Upper lobe of left lung (tissue), 6 donors: ENCODE measurements around the gene PACSIN1. TPM values are rescaled to one million over a fixed set of nuclear protein-coding genes. Genes with fewer than 3 reads are reported as not detected.

Experiments used
- ATAC-seq, 2 donors: fragments of 200-7000 bp; cut with Tn5 transposase; one replicate each; pipeline ENCODE4 v1.9.1; 2022; ENCODE audit warnings: mild to moderate bottlenecking in 2 of 2, moderate library complexity in 2 of 2; ENCODE audit not compliant: low FRiP score in 2 of 2
- DNase-seq, 2 donors: peaks; one replicate each; pipeline ENCODE4 v3.0.0-alpha.2; 2019 to 2020
- H3K27ac ChIP-seq, 4 donors: fragments of 200-600 bp; sonication (generic); one replicate each; pipeline ENCODE4 v1.5.1; 2016 to 2019
- H3K27me3 ChIP-seq, 4 donors: fragments of 200-600 bp; sonication (generic); one replicate each; pipeline ENCODE4 v1.5.1; 2017 to 2019
- H3K36me3 ChIP-seq, 4 donors: fragments of 200-600 bp; sonication (generic); one replicate each; pipeline ENCODE4 v1.5.1; 2016 to 2019
- H3K4me1 ChIP-seq, 4 donors: fragments of 200-600 bp; sonication (generic); one replicate each; pipeline ENCODE4 v1.5.1; 2018 to 2019
- H3K4me3 ChIP-seq, 4 donors: fragments of 200-600 bp; sonication (generic); one replicate each; pipeline ENCODE4 v1.5.1; 2017 to 2019; ENCODE audit warnings: mild to moderate bottlenecking in 2 of 4, moderate library complexity in 1 of 4
- H3K9me3 ChIP-seq, 4 donors: fragments of 200-600 bp; sonication (generic); one replicate each; pipeline ENCODE4 v1.5.1; 2018 to 2019
- EP300 ChIP-seq, 4 donors: sonication (generic); formaldehyde crosslinking; IDR thresholded peaks; one replicate each; pipeline ENCODE4 v1.5.1; 2017; ENCODE audit warnings: antibody characterized with exemption in 4 of 4, control low read depth in 2 of 4
- POLR2A ChIP-seq, 4 donors: fragments of 450-650 bp; IDR thresholded peaks; one replicate each; pipeline ENCODE4 v1.5.1; 2016 to 2017; ENCODE audit warnings: antibody characterized with exemption in 4 of 4, mild to moderate bottlenecking in 2 of 4
- POLR2AphosphoS5 ChIP-seq, 2 donors: sonication (generic); formaldehyde crosslinking; IDR thresholded peaks; one replicate each; pipeline ENCODE4 v1.5.1; 2017; ENCODE audit warnings: antibody characterized with exemption in 2 of 2
- WGBS, 2 donors: methylation state at CpG; one replicate each; pipeline ENCODE4 v1.1.5; 2017 to 2018; 5-methylcytosine and 5-hydroxymethylcytosine counted together
- total RNA-seq, 6 donors: library from RNA; depleted of rRNA in 4 of 6; stranded (reverse); fragments of >200 nt in 4 of 6; gene quantifications; one replicate each; pipeline versions ENCODE4 v1.1.0 to v1.2.1, GENCODE V29; 2016 to 2021
- TF ChIP-seq, protein P1 (sequence below), 6 experiments: fragments of 450-650 bp in 4 of 6; fragments of 200-600 bp in 2 of 6; sonication (generic) in 2 of 6; IDR thresholded peaks; one replicate each; pipeline ENCODE4 v1.5.1; 2016 to 2019; ENCODE audit warnings: antibody characterized with exemption in 6 of 6
- donor health status: DM: no; HTN: no; CAD: no; lungs with moderate emphysema.
- donor health status: DM: no; HTN: yes; CAD: no; lungs with severe emphysema.

Gene PACSIN1
- total RNA-seq, 6 donors from 2014 or later = 0.06 to 3.0 (median 0.17) TPM; not detected in 3

DNA sequence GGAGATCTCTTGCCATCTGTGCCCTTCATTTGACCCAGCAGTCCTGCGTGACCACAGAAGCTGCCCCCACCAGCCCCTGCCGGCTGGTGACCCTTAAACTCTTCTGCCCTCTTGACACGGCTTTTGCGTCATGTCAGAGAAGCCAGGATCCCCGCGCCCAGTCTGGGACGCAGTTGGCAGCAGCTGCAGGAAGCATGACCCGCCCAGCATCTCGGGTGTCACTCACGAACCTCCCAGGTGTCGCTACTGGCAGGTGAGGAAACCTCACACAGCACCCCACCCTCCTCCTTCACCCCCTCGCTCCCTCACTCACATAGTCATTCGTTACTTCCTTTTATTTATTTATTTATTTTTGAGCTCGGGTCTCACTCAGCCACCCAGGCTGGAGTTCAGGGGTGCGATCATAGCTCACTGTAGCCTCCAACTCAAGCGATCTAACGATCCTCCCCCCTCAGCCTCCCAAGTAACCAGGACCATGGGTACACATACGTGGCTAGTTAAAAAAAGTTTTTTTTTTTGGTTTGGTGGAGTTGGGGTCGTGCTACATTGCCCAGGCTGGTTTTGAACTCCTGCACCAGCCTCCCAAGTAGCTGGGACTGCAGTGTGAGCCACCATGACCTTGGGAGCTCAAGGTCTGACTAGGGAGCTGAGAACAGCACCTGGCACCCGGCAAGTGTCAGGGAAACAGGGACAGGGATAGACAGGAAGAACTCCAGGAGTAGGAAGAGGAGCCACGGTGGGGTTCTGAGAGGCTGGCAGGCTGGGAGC lies 104.4 kb downstream of the PACSIN1 start:
- WGBS, 2 donors = 68 to 71% methylated on average over 21 of the region's 21 CpGs

DNA sequence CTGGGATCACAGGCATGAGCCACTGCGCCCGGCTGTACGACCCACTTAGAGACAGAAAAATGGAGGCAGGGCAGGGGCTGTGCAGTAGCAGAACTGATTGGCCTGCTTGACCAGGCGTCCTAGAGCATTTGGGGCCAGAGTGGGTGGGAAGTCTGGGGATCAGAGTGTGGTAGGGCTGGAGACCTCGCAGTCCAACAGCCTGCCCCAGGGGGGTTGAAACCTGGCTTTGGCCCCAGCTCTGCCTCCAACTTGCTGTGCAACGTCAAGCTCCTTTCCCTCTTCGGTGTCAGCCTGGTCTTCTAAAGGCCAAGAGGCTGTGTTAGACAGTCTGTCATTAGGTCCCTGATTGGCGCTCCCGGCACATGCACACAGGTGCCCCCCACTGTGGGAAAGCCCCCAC lies 105.5 kb downstream of the PACSIN1 start:
- TF ChIP-seq, protein P1, sequence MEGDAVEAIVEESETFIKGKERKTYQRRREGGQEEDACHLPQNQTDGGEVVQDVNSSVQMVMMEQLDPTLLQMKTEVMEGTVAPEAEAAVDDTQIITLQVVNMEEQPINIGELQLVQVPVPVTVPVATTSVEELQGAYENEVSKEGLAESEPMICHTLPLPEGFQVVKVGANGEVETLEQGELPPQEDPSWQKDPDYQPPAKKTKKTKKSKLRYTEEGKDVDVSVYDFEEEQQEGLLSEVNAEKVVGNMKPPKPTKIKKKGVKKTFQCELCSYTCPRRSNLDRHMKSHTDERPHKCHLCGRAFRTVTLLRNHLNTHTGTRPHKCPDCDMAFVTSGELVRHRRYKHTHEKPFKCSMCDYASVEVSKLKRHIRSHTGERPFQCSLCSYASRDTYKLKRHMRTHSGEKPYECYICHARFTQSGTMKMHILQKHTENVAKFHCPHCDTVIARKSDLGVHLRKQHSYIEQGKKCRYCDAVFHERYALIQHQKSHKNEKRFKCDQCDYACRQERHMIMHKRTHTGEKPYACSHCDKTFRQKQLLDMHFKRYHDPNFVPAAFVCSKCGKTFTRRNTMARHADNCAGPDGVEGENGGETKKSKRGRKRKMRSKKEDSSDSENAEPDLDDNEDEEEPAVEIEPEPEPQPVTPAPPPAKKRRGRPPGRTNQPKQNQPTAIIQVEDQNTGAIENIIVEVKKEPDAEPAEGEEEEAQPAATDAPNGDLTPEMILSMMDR (IDR thresholded peaks at IDR 0.05) = no peak
- TF ChIP-seq POLR2AphosphoS5 (IDR thresholded peaks at IDR 0.05) = no peak
- no peak for TF ChIP-seq POLR2A (IDR thresholded peaks at IDR 0.05)
- TF ChIP-seq EP300 (IDR thresholded peaks at IDR 0.05) = no peak
- Histone ChIP-seq H3K4me1 (no peaks in the 10 kb centered on the region), H3K36me3 (no peaks in the 10 kb centered on the region), H3K9me3 (no peaks in the 10 kb centered on the region), H3K4me3 (no peak overlapping the region), H3K27me3 (no peaks in the 10 kb centered on the region), H3K27ac (no peak overlapping the region)
- no peak for DNase-seq
- no peak for ATAC-seq
- 72 to 86% methylated on average over 9 of the region's 9 CpGs for WGBS, 2 donors

More for the DNA sequence above, 104.4 kb downstream of the PACSIN1 start:
- H3K9me3 ChIP-seq = no peaks in the 10 kb centered on the region
- DNase-seq (no peak), ATAC-seq (no peak)
- no peak overlapping the region for H3K4me3 ChIP-seq
- no peak for TF ChIP-seq EP300 (IDR thresholded peaks at IDR 0.05)
- no peak overlapping the region for H3K27ac ChIP-seq
- no peaks in the 10 kb centered on the region for H3K27me3 ChIP-seq
- H3K4me1 ChIP-seq = no peaks in the 10 kb centered on the region
- no peaks in the 10 kb centered on the region for H3K36me3 ChIP-seq

DNA sequence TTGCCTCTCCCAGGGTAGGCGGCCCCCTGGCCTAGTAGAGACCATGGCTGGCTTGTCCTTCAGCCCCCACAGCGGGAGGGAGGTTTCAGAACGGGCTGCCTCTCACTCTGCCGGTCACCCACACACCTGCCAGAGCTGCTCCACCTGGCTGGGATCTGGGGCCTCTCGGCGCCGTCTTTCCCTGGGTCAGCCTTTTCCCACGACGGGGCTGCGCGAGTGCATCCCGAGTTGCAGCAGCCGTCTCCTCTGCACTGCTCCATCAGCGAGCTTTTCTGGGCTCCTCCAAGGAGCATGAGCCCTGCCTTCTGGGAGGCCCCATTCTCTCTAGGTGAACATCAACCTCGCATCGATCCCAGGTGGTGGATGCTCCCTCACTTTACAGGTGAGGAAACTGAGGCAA lies 106.1 kb downstream of the PACSIN1 start:
- no peak for ATAC-seq
- Histone ChIP-seq H3K36me3 (no peaks in the 10 kb centered on the region), H3K4me1 (no peaks in the 10 kb centered on the region), H3K9me3 (no peaks in the 10 kb centered on the region), H3K4me3 (no peak overlapping the region), H3K27ac (no peak overlapping the region), H3K27me3 (no peaks in the 10 kb centered on the region)
- TF ChIP-seq, protein P1 (IDR thresholded peaks at IDR 0.05) = no peak
- TF ChIP-seq EP300 (IDR thresholded peaks at IDR 0.05) (no peak), POLR2AphosphoS5 (IDR thresholded peaks at IDR 0.05) (no peak), POLR2A (IDR thresholded peaks at IDR 0.05) (no peak)
- 64 to 77% methylated on average over 13 to 16 of the region's 16 CpGs for WGBS, 2 donors
- DNase-seq = no peak

DNA sequence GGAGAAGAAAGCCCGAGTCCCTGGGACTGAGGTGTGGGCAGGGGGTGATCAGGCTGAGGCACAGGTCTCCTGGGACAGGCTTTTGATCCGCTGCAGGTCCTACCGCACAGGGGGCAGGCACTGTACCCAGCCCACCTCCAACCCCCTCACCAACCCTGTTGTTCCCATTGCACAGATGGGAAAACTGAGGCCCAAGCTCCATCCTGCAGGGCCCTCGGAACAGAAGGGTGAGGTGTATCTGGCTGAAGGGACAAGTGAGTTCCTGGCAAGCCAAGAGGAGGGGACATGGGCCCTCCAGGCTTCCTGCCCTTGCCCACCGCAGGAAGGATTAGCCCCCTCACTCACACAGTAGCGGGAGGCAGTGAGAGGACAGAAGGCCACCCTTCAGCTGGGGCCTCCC lies 106.7 kb downstream of the PACSIN1 start:
- H3K36me3 ChIP-seq = no peaks in the 10 kb centered on the region
- H3K4me1 ChIP-seq = no peaks in the 10 kb centered on the region
- DNase-seq (no peak), ATAC-seq (no peak)
- H3K27ac ChIP-seq = no peak overlapping the region
- no peaks in the 10 kb centered on the region for H3K27me3 ChIP-seq
- 88 to 94% methylated on average over 5 to 6 of the region's 6 CpGs for WGBS, 2 donors
- no peaks in the 10 kb centered on the region for H3K9me3 ChIP-seq
- H3K4me3 ChIP-seq = no peak overlapping the region
- TF ChIP-seq POLR2A (IDR thresholded peaks at IDR 0.05) = no peak
- TF ChIP-seq, protein P1 (IDR thresholded peaks at IDR 0.05) = no peak
- no peak for TF ChIP-seq EP300 (IDR thresholded peaks at IDR 0.05)
- TF ChIP-seq POLR2AphosphoS5 (IDR thresholded peaks at IDR 0.05) = no peak

DNA sequence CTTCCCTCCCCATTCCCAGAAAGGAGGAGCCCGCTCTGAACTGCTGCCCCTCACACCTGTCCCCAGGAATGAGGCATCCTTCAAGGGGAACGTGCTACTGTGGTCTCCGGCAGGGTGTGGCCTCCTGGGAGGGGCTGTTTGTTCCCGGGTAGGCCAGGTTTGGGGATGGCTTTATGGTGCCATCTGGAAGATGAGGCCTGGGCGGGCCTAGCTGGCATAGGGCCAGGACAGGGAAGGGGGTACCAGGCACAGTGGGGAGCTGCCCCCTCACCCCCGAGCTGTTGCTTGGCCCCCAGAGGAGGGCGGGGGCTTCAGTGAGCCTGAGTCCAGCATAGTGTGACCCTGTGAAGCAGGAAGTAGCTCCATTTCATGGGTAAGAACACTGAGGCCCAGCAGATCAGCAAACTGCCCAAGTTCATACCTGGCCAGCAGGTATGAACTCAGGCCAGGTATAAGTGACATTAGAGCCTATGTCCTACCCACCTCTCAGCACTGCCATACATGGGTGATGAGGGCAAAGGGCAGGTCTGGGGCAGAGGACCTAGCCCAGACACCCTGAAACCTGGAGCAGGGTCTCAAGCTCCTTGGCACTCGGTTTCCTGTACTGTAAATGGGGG lies 107.8 kb downstream of the PACSIN1 start:
- 70 to 73% methylated on average over 7 to 8 of the region's 8 CpGs for WGBS, 2 donors
- Histone ChIP-seq H3K36me3 (no peaks in the 10 kb centered on the region), H3K27me3 (no peaks in the 10 kb centered on the region), H3K4me1 (no peaks in the 10 kb centered on the region), H3K4me3 (no peak overlapping the region), H3K9me3 (no peaks in the 10 kb centered on the region), H3K27ac (no peak overlapping the region)
- no peak for ATAC-seq
- TF ChIP-seq EP300 (IDR thresholded peaks at IDR 0.05) (no peak), POLR2A (IDR thresholded peaks at IDR 0.05) (no peak), POLR2AphosphoS5 (IDR thresholded peaks at IDR 0.05) (no peak)
- TF ChIP-seq, protein P1 (IDR thresholded peaks at IDR 0.05) = no peak
- no peak for DNase-seq
